Stimulated activated CD8-positive, alpha-beta memory T cell treated with anti-CD3 and anti-CD28 coated beads, Interleukin-15, amount 100 ng/mL, for 24 hours (primary cell): Measurements from ENCODE around the gene CIBAR2.
"Not testable (repeated sequence)": the region's sequence is repeated elsewhere in the genome, so short reads cannot be mapped to it uniquely, and the experiment has no call there.

Experiments
- DNase-seq: peaks from one replicate; pipeline ENCODE4 v3.0.0-alpha.2; 2020; ENCODE audit warnings: low read depth

The CIBAR2 gene

DNA sequence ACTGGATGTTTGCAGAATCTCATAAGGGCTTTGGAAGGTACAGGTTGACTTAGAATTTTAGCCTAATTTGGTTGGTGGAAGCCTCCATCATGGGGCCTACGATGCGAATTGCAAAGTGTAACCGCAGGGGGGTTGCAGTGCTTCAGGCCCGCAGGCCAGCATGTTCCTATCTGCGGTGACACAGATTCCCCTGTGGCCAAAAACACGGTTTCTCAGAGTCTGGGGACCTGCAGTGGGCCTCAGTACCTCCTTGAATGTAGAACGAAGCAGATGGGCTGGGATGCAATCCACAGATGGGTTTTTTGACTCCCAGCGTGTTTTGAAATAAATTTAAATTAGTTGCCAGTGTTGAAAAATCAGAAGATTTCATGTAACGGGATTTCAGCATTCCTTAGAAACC, 49.9 kb downstream of the CIBAR2 start:
- DNase-seq, result no peak

DNA sequence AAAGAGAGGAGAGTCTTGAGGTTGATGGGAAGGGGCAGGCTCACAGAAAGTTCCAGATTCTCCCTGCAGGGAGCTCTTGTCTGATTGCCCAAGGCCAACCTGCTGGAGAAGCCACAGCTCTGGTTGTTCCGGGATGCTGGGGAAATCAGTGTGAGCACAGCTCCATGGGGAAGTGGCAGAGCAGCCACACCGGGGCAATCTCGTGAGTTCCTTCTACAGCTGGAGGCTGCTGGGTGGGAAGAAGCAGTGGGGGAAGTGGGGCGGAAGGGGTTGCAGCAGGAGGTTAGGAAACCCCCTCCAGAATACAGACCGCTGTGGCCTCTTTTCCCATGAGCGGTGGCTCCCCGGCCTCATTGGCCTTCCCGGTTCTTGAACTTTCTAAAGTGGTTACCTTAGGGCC, 50.7 kb downstream of the CIBAR2 start:
- no peak for DNase-seq

DNA sequence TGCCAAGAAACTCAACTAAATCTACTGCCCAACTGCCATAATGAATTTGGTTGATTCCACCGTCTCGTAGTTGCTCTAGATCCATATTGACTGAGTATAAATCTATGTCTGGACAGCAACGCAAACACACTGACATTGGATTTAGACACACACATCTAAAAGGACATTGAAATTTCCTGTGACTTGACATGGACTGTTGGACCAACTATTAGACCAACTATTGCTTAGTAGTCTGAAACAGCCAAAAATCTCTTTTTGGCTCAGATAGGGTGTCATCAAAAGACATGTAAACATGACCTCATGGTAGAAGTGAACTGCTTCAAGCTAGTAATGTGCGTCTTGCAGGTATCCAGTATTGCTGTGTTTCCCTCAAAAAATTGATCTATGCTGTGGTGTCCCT, 53.4 kb downstream of the CIBAR2 start:
- no peak for DNase-seq

DNA sequence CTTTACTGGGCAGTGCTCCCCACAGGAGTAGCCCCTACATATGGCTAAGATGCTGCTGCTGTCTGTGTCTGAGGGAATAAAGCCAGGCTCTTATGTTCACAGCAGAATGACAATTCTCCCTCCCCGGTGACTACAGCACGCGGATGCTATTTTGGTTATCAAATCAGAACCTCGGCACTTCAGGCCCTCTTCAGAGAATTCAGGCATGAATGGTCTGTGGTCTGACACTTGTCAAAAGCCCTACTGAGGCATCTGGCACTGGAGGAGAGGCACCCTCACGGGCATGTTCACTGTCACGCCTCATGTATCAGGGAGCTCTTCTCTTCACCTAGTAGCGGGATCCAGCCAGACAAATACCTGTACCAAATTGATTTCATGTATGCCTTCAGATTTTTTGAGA, 54.3 kb downstream of the CIBAR2 start:
- DNase-seq, result no peak

DNA sequence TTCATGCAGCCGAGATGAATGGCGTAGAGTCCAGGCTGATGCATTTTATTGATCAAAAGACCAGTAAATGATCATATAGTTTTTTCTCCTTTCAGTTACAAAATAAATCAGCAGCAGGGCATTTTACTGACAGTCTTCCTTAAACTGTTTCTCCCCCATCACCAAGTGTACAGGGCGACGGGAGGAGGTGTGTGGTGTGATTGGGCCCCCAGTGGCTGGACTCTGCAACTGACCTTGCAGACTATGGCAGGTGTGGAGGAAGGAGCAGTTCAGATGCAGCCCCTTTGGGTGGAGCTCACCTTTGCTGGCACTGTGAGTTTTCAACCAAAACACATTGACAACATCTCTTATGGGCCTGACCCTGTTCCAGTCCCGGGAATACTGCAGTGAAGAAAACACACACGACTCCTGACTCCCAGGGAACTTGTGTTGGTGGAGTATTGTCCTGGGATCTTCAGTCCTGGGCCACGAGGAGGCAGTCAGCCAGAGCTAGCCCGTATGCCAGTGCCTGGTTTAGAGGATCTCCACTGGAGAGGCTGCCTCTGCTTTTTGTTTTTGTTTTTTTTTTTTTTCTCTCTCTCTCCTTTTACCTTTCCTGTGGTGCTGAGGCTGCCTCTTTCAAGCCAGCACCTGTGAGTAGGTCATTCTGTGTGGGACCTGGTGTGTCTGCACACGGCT, 54.9 kb downstream of the CIBAR2 start:
- DNase-seq, result no peak

DNA sequence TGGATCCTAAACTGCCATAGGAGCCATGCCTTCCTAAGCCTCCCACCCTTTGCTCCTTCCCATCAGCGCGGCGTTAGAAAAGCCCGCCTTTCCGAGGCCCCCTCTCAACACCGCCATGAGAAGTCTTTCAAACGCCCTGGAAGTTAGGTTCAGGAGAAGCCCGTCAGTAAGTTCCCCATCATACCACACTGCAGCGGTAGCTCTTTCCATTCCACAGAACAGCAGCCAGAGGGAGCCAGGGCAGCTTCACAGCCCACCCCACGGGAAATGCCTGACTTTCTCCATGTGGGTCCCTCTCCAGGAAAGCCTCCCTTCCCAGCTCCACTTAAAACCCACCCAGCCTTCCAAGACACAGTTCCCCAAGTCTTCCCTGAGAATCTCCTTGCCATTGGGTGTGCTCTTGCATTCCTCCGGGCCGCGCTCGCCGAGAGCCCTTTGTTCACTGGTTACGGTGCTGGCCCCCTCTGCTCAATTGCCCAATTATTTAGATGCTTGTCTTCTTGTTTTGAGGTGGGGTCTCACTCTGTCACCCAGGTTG, 56.0 kb downstream of the CIBAR2 start:
- no peak for DNase-seq

DNA sequence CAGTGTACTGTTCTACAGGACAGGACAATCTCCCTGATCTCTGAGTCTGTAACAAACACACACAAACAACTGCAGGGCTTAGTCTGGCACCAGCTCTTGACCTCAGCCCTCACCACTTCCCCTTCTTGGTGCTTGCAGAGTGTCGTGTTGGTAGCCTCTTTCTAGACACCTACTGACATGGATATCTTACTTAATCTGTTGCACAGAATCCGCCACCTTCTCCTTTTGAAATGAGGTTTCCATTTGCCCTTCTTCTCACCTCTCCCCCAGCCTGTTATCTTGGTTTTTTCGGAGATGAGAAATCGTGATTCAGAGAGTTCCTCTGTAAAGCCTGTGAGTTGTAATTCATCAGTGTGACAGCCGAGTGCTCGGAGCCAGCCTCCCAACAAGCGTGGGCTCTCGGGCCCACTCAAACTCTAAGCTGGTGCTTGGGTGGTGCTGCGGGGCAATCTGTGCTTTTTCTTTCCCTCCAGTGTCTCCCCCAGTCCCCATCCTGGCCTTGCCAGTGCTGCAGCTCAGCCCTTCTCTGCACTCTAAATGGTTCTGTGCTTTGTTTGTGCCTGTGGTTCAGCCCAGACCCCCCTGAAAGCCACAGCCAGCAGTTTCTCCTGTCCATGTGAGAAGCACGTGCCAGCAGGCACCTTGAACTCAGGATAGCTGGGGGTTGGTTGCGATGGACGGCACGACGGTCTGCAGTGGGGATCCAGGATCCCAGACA, 56.6 kb downstream of the CIBAR2 start:
- no peak for DNase-seq

DNA sequence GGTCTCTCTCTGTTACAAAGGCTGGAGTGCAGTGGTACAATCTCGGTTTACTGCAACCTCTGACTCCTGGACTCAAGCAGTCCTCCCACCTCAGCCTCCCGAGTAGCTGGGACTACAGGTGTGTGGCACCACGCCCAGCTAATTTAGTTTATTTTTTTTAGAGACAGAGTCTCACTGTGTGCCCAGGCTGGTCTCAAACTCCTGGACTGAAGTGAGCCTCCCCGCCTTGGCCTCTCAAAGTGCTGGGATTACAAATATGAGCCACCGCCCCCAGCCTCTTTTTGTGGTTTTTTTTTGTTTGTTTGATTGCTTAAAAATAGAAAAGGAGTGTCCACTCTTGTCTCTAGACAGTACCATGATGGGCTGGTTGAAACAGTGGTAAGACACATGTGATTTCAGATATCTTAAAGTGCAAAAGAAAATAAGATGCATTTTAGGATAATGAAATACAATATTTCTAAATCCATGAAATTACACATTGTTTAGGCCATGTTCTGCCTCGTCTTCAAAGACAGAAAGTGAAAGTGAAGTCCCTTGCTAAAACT, 57.3 kb downstream of the CIBAR2 start:
- DNase-seq, result no peak

DNA sequence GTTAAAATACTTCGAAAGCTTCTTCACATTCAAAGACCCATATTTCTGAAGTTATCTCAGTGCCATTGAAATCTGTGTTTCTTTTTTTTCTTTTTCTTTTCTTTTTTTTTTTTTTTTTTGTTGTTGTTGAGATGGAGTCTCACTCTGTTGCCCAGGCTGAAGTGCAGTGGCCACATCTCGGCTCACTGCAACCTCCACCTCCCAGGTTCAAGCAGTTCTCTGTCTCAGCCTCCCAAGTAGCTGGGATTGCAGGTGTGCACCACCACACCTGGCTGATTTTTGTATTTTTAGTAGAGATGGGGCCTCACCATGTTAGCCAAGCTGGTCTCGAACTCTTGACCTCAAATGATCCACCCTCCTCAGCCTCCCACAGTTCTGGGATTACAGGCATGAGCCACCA, 58.0 kb downstream of the CIBAR2 start:
- DNase-seq, result not testable (repeated sequence)

DNA sequence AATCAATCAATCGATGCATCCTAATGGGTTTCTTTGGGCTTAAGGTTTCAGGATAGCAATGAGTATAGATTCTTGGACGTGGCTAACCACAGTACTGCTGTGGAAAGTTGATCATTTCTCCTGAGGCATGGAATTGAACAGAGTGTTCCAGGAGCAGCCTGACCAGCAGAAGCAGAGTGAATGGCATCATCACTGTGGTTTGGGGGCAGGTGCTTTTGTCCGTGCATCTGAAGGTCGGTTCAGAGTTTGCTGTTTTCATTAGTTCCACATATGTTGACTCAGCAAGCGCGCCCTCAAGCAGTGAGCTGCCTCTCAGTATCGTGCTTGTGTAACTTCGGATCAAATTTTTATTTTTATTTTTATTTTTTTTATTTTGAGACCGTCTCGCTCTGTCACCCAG, 59.7 kb downstream of the CIBAR2 start:
- DNase-seq, result no peak

DNA sequence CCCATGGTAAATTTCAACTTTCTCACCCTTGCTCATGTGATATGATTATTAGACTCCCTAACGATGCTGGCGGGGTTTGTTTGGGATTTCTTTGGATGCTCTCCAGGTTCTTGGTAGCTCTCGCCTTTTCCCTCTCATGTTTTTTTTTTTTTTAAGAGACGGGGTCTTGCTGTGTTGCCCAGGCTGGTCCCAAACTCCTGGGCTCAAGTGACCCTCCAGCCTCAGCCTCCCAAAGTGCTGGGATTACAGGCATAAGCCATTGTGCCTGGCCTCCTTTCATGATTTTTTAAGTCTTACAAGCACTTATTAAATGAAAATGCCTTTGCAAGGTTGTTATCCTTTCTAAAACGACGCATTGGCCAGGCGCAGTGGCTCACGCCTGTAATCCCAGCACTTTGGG, 60.6 kb downstream of the CIBAR2 start:
- no peak for DNase-seq

DNA sequence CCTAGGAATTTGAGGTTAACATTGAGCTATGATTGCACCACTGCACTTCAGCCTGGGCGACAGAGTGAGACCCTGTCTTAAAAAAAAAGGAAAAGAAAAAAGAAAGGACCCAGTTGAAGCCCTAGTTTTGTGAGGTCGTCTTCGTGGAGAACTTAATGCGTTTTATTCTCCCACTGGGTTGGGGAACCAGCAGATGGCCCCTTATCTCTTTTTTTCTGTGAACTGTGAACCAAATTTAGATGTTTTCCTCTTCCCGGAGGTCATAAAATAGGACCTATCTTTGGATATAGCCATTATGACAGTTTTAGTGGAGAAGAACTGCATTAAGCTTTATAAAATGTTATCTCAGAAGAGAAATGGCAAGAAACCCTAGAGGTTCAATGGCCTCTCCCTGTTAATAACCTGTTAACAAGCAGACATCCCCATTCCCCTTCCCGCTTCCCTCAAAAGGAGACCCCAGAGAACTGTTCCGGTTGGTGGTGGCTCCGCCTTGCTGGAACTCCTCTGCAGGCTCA, 61.1 kb downstream of the CIBAR2 start:
- DNase-seq, result no peak

DNA sequence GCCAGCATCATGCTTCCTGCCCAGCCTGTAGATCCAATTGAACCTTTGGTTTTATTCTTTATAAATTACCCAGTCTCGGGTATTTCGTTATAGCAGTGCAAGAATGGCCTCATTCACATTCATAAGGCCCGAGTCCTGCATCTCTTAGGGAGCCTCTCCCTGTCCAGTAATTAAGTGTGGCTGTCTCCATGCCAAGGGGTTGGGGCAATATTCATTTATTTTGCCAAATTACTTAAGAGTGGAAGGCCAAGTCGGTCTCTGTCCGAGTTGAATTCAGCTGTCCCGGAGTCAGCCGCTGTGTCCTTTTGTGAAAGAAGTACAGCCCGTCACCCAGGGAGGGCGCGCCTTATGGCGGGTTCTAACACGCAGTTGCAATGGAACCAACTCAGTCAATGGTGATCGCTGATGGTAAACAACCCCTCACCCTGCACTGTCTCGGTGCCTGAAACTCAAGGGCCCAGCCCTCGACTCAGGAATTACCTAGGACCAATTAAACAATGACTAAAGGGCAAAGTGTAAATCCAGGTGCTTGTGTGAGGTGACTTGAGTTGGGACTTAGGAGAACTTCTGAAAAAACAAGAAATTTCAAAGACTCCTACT, 62.5 kb downstream of the CIBAR2 start:
- no peak for DNase-seq

DNA sequence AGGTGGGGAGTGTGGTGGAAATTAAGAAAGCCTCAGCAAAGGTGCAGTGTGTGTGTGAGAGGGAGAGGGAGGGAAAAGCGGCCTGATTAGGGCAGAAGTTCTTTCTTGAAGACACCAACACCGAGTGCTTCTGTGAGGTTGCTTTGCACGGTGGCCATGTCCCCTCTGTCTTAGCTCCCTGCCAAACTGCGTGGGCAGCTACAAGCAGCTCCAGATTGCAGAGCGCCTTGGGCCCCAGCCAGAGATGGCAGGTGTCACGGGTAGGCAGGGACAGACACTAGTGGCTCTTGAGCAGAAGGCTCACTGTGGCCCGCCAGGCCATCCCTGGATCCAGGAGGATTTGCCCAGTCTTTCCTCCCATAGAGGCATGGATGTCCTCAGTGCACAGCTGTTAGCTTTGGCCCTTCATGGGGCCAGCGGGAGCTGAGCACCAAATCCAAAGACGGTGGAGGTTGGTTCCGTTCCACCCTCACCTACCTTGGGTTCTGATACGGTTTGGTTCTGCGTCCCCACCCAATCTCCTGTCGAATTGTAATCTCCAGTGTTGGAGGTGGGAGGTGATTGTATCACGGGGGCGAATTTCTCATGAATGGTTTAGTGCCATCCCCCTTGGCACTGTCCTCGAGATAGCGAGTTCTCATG, 63.2 kb downstream of the CIBAR2 start:
- DNase-seq, result no peak
